NCI-H1417 treated with DMSO at 0.1 percent for 48 hours (cell line): Measurements from ENCODE around the gene SENP5.

Source experiments
- DNase-seq: peaks from one replicate; lab custom pipeline; 2025; lab: John Stamatoyannopoulos, UW

Gene SENP5

DNA sequence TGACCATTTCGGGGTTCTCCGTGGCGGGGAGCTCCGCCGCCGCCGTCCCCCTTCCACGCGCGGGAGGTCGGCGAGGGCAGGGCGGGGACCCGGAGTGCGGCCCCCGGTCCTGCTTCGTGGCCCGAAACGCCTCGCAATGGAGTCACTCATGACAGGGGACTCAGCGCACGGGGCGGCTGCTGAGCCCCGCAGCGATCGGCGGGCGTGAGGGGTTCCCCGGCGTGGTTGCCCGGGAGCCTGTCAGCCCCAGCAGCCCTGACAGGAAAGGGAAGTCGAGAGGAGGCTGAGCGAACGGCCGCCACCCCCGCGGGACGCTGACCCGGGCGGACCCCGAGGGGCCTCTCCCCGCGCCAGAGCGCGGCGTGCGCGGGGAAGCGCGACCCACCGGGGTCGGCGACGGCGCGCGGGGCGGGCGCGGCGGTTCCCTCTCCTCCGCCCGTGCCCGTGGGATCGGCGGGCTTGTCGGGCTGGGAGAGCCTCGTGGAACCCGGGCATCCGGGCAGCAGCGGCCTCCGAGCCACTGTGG, 101.5 kb downstream of the SENP5 start:
- no peak for DNase-seq

DNA sequence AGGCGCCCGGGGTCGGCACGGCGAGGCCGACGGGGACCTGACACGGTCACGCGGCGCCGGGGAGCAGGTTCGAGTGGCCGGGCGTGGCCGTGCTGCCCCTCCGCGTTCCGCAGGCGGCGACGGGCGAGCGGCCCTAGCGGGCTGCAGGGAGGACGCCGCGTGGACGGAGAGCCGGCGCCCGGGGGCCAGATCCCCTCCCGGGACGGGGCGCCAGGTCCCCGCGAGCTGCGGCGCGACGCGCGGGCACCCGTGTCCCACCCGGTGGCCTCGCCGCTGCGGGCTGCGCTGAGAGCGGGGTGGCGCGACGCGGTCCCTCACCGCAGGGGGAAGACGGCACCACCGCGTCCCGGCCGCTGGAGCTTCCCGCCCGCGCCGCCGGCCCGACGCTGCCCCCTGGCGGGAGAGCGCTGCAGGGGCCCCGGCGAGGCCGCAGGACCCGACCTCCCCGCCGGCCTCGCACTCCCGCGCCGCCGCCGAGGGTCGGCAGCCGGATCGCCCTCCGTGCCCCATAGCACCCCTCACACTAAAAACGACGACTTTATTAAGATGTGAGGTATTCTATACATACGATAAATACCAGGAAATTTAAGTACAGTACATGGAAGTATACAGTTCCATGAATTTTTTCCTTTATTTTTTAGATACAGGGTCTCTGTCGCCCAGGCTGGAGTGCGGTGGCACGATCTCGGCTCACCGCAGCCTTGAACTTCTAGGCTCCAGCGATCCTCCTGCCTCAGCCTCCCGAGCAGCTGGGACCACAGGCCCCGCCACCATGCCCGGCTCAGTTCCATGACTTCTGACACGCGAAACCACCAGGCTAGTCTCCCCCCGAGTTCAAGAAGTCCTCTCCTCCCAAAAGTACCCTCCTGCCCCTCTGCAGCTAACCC, 102.2 kb downstream of the SENP5 start:
- DNase-seq = no peak

DNA sequence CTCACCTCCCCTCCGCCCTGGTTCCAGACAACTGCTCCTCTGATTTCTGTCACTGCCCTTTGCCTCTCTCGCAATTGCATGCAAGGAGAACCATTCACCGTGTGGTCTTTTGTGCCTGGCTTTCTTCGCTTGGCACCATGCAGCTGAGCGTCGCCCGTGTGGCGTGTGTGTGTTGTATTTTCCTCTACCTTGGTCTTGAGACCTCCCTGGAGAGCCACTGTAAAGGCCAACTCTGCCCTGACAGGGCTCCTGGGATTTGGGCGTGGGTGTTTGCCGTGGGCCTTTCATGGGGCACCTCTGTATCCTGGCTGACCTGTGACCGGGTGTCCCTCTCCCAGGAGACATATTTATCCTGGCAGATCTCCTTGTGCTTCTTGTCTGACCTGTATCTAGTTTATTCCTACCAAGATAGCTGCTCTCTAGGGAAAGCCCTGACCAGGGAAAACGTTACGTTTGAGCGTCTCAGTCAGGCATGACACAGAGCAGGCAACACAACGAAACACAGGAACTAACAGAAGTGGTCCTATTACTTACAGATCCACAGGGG, 102.9 kb downstream of the SENP5 start:
- no peak for DNase-seq

DNA sequence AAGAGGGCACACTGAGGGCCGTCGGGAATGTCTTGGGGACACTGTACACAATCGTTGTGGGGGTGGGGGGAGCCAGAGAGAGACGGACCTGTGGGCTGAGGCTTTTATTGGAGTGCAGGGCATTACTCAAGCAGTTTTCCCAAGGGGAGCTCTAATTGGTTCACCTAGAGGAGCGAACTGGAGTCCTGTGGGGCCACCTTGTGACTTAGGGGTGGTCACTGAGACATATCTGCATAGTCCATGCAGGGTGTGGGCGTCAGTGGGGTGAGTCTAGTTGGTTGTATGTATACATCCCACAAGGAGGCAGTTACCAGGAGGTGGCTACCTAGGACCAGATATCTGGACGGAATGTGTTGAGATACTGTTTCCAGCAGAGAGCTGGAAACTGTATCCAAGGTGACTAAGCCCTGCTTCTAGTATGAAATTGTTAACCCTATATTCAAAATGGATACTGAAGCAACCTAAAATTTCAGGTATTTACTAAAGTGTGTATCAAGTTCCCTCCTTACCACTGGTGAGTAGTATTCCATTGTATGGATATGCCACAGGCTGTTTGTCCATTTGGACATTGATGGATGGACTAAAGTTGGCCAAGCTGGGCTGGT, 103.5 kb downstream of the SENP5 start:
- DNase-seq = no peak

DNA sequence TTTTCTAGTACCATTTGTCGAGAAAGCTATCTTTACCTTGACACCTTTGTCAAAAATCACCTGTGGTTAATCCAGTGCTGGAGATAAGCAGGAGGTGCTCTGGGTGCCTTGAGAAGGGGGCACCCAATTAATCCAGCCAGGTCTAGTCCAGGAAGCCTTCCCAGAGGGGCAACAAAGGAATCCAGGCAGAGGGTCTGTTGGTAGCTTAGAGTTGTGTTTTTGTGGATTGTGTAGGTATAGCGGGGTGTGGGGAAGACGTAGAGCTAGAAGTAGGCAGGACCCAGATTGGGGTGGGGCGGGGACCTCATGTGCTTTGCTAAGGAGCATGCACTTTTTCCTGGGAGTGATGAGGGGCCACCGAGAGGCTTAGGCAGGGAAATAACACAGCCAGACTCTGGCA, 106.9 kb downstream of the SENP5 start:
- DNase-seq = no peak

DNA sequence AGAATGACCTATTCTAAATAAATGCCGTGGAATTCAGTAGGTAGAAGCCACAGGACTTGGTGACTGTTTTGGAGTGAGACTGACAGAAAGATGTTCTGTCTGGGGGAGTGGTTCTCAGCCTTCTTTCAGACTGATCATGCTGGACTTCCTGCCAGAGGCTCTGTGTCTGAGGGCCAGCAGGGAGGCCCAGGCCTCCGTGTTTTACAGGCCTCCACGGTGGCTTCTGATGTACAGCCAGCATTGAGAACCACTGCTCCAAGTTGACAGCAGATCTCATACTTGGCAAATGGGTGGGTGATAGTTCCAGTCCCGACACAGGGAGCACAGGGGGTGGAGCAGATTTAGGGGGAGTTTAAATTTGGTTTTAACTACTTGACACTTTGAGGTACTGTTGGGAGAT, 107.6 kb downstream of the SENP5 start:
- no peak for DNase-seq

DNA sequence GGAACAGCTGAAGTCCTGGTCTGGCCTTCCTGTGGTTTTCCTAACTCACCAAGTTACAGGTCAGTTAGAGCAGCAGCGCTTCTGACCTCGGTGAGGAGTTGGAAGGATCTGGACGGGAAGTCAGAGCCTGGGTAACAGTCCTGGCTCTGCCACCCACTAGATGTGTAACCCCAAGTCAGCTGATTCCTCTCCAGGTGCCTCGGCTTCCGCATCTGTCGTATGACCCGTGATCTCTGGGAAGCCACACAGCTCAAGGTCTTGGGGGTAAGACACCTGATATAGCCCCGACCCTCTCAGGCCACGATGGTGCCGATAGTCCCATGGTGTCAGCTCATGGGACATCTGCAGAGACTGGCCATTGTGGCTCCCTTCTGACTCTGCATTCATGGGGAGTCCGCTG, 109.2 kb downstream of the SENP5 start:
- DNase-seq = no peak

DNA sequence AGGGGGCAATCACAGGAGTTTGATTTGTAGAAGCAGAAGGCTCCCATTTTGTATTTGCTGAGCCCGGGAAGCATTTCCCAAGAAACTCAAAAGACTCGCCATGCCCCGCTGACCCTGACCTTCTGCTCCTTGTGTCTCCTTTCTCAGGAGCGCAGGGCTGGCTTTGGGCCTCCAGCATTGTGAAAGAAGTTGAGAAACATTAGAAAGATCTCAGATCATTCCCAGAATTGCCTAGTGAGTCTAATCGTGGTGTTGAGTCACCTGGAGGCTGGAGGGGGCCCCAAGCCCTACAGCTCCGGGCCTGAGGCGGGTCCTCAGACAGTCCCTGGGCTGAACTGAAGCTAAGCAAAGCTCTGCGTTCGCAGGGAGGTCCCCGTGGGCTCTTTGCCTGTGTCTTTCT, 111.8 kb downstream of the SENP5 start:
- no peak for DNase-seq

DNA sequence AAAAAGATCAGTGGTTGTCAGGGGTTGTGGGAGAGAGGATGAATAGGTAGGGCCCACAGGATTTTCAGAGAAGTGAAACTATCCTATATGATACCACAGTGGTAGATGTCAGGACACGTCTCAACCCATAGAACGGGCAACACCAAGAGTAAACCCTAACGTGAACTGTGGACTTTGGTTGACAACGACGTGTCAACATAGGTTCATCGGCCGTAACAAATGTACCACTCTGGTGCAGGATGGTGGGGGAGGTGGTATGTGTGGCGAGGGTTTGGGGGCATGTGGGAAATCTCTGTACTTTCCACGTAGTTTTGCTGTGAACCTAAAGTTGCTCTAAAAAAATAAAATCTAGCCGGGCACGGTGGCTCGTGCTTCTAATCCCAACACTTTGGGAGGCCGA, 113.9 kb downstream of the SENP5 start:
- no peak for DNase-seq

DNA sequence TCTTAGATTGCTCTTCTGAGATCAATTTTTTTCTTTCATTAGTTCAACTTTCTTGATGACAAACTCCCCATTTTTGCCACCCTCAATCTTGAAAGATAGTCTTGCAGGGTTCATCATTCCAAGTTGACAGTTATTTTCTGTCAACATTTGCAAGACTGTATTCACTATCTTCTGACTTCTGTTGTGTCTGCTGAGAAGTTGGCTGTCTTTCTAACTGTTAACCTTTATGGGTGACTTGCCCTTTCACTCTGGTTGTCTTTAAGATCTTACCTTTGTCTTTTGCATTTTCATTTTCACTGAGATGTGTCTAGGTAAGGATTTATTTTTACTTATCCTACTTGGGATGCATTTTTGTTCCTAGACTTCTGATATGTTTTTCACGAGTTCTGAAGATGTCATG, 115.5 kb downstream of the SENP5 start:
- no peak for DNase-seq
